Central memory CD8-positive, alpha-beta T cell (primary cell): ENCODE results near the gene RWDD3.
A peak's percentile ranks its signal among the peaks of the same experiment; 100 is the strongest.

Experiments
- ATAC-seq: fragments of 150-1000 bp; cut with Tn5 transposase; replicated peaks from 2 replicates; pipeline ENCODE4 v1.10.0; 2022; ENCODE audit warnings: mild to moderate bottlenecking, moderate FRiP score, moderate number of reproducible peaks; ENCODE audit not compliant: poor library complexity, severe bottlenecking; ENCODE audit errors: extremely low read depth
- DNase-seq, 2 donors: peaks; one replicate each; pipeline ENCODE4 v3.0.0; 2021; ENCODE audit warnings: low spot score in 2 of 2
- H3K27ac Mint-ChIP-seq: one replicate; pipeline ENCODE4 v1.8.0; 2022; ENCODE audit warnings: low read depth, mild to moderate bottlenecking, moderate library complexity, mixed read lengths
- H3K27me3 Mint-ChIP-seq: one replicate; pipeline ENCODE4 v1.8.0; 2022; ENCODE audit warnings: mixed read lengths
- H3K36me3 Mint-ChIP-seq: one replicate; pipeline ENCODE4 v1.8.0; 2022; ENCODE audit warnings: mild to moderate bottlenecking, moderate library complexity, mixed read lengths; ENCODE audit not compliant: insufficient read depth
- H3K4me1 Mint-ChIP-seq: one replicate; pipeline ENCODE4 v1.8.0; 2022; ENCODE audit warnings: mixed read lengths
- H3K4me3 Mint-ChIP-seq: one replicate; pipeline ENCODE4 v1.8.0; 2022; ENCODE audit warnings: mild to moderate bottlenecking, moderate library complexity, mixed read lengths
- H3K9me3 Mint-ChIP-seq: one replicate; pipeline ENCODE4 v1.8.0; 2022; ENCODE audit warnings: mixed read lengths

Gene RWDD3

GRCh38 chr1:95216292-95216990 lies 17.6 kb upstream of the RWDD3 start:
- ATAC-seq (no peak), DNase-seq (no peak)
- no peak overlapping the region for H3K27ac Mint-ChIP-seq
- H3K27me3 Mint-ChIP-seq = peaks cover 77% of the 10 kb centered on the region
- H3K4me3 Mint-ChIP-seq = no peak overlapping the region
- H3K9me3 Mint-ChIP-seq = no peaks in the 10 kb centered on the region
- H3K4me1 Mint-ChIP-seq = no peaks in the 10 kb centered on the region
- H3K36me3 Mint-ChIP-seq = no peaks in the 10 kb centered on the region

- Mint-ChIP-seq H3K9me3 (no peaks in the 10 kb centered on the region), H3K27ac (no peak overlapping the region), H3K36me3 (no peaks in the 10 kb centered on the region), H3K4me3 (no peak overlapping the region), H3K27me3 (peaks cover 75% of the 10 kb centered on the region), H3K4me1 (no peaks in the 10 kb centered on the region)
- no peak for DNase-seq
- no peak for ATAC-seq
Observed at GRCh38 chr1:95217371-95217770, 16.6 kb upstream of the RWDD3 start.

DNA sequence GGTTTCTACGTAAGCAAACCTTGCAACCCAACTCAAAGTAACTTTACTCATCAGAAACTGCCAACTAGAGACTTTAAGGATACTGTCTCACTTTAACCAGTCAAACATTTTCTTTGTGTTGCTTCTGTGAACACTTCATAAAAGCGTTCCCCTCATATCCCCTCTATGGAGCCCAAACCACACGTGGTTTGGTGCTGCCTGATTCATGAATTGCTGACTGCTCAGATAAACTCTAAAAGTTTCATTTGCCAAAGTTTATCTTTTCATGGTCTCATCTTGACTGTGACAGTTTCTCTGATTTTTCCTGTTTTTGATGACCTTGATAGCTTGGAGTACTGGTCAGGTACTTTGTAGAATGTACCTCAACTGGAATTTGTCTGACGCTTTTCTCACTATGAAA lies 14.6 kb upstream of the RWDD3 start:
- H3K9me3 Mint-ChIP-seq = no peaks in the 10 kb centered on the region
- peaks cover 54% of the 10 kb centered on the region for H3K27me3 Mint-ChIP-seq
- H3K36me3 Mint-ChIP-seq = no peaks in the 10 kb centered on the region
- no peak overlapping the region for H3K27ac Mint-ChIP-seq
- no peak for ATAC-seq
- no peak for DNase-seq
- no peak overlapping the region for H3K4me3 Mint-ChIP-seq
- no peaks in the 10 kb centered on the region for H3K4me1 Mint-ChIP-seq

DNA sequence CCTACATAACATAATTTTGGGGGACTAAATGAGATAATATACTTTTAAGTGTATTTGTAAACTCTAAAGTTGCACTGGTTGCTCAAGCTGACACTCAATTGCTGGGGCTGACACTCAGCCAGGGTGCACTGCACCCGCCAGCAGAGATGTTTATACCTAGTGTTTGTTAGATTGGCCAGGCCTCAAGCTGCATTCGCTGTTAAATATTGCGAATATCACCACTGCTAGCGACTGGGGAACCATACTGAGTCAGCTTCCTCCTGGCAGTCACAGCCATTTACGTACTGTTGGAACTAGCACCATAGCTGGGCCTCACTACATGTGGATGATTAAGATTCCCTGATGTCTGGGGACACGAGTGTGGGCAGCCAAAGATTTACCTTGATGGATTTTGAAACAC lies 12.7 kb upstream of the RWDD3 start:
- Mint-ChIP-seq H3K36me3 (no peaks in the 10 kb centered on the region), H3K4me3 (no peak overlapping the region), H3K27ac (no peak overlapping the region), H3K27me3 (peaks cover 40% of the 10 kb centered on the region), H3K4me1 (no peaks in the 10 kb centered on the region), H3K9me3 (no peaks in the 10 kb centered on the region)
- DNase-seq (no peak), ATAC-seq (no peak)

DNA sequence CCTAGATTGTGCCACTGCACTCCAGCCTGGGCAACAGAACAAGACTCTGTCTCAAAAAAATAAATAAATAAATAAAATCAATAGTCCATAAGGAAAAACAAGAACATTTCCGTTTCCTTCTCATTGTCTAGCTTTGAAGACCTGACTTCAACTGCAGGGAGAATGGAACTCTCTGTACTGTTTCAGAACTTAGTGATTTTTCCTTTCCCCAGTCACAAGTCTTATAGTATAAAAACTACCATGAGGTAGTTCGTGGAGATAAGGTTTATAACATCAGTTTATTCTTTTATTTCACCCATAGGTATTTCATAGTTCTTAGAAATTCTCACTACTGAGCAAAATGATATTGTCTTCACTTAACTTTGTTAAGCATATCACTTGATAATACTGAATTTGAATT lies 11.4 kb upstream of the RWDD3 start:
- Mint-ChIP-seq H3K36me3 (no peaks in the 10 kb centered on the region), H3K27ac (no peak overlapping the region)

GRCh38 chr1:95223110-95223509 lies 10.9 kb upstream of the RWDD3 start:
- Mint-ChIP-seq H3K36me3 (no peaks in the 10 kb centered on the region), H3K9me3 (no peaks in the 10 kb centered on the region), H3K27me3 (peaks cover 33% of the 10 kb centered on the region), H3K4me1 (no peaks in the 10 kb centered on the region), H3K27ac (no peak overlapping the region), H3K4me3 (no peak overlapping the region)
- DNase-seq (no peak), ATAC-seq (no peak)

More for the DNA sequence above, 11.4 kb upstream of the RWDD3 start:
- Mint-ChIP-seq H3K27me3 (peaks cover 37% of the 10 kb centered on the region), H3K9me3 (no peaks in the 10 kb centered on the region), H3K4me3 (no peak overlapping the region), H3K4me1 (no peaks in the 10 kb centered on the region)
- ATAC-seq = no peak
- DNase-seq = no peak

GRCh38 chr1:95226781-95227660 lies 7.0 kb upstream of the RWDD3 start:
- Mint-ChIP-seq H3K27me3 (peaks cover 33% of the 10 kb centered on the region), H3K9me3 (no peaks in the 10 kb centered on the region), H3K27ac (no peak overlapping the region), H3K4me3 (no peak overlapping the region), H3K4me1 (no peaks in the 10 kb centered on the region), H3K36me3 (no peaks in the 10 kb centered on the region)
- DNase-seq (no peak), ATAC-seq (no peak)

DNA sequence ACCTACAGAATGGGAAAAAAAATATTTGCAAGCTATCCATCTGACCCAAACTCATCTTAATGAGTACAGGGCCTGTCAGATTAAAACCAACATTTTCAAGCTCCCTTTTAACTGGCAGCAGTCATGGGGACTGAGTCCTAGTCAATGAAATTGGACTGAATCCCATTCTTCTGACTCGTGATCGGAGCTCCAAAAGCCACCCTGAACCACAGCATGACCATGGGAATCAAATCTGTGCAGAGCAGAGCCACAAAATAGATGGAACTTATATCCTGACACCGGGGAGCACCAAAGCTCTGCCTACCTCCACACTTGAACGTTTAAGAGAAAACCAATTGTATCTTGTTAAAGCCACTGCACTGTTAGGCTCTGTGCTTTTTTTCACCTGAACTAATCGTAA lies 5.0 kb upstream of the RWDD3 start:
- no peak overlapping the region for H3K27ac Mint-ChIP-seq
- no peak for DNase-seq
- H3K9me3 Mint-ChIP-seq = no peaks in the 10 kb centered on the region
- H3K27me3 Mint-ChIP-seq = peaks cover 33% of the 10 kb centered on the region
- no peak for ATAC-seq
- peaks cover 2% of the 10 kb centered on the region for H3K36me3 Mint-ChIP-seq
- no peaks in the 10 kb centered on the region for H3K4me1 Mint-ChIP-seq
- H3K4me3 Mint-ChIP-seq = no peak overlapping the region

- DNase-seq (no peak), ATAC-seq (no peak)
- no peak overlapping the region for H3K4me3 Mint-ChIP-seq
- H3K27ac Mint-ChIP-seq = no peak overlapping the region
- peaks cover 4% of the 10 kb centered on the region for H3K36me3 Mint-ChIP-seq
- no peaks in the 10 kb centered on the region for H3K9me3 Mint-ChIP-seq
- H3K4me1 Mint-ChIP-seq = peaks cover 3% of the 10 kb centered on the region
- peaks cover 33% of the 10 kb centered on the region for H3K27me3 Mint-ChIP-seq
Observed at GRCh38 chr1:95229706-95230105, 4.3 kb upstream of the RWDD3 start.

DNA sequence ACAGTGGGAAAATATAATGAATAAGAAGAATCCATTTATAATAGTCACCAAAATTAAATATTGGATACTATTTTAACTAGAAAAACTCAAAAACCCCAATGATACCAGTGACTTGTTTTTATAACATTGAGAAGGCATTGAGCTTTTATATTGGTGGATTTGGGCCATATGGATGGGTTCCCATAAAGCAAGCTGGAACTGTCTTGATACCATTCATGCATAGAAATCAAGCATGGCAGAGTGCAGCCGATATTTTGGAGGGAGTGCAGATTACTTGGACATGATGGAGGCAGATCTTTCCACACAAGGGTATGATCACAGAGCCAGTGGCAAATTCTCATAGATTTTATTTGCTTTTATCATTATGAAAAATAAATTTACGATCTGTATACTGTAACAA lies 3.8 kb upstream of the RWDD3 start:
- DNase-seq = no peak
- no peak for ATAC-seq

GRCh38 chr1:95230768-95231191 lies 3.2 kb upstream of the RWDD3 start:
- ATAC-seq = no peak
- no peak overlapping the region for H3K27ac Mint-ChIP-seq

More for the DNA sequence above, 3.8 kb upstream of the RWDD3 start:
- no peak overlapping the region for H3K4me3 Mint-ChIP-seq
- peaks cover 33% of the 10 kb centered on the region for H3K27me3 Mint-ChIP-seq
- H3K27ac Mint-ChIP-seq = no peak overlapping the region
- peaks cover 5% of the 10 kb centered on the region for H3K4me1 Mint-ChIP-seq
- no peaks in the 10 kb centered on the region for H3K9me3 Mint-ChIP-seq
- peaks cover 5% of the 10 kb centered on the region for H3K36me3 Mint-ChIP-seq

DNA sequence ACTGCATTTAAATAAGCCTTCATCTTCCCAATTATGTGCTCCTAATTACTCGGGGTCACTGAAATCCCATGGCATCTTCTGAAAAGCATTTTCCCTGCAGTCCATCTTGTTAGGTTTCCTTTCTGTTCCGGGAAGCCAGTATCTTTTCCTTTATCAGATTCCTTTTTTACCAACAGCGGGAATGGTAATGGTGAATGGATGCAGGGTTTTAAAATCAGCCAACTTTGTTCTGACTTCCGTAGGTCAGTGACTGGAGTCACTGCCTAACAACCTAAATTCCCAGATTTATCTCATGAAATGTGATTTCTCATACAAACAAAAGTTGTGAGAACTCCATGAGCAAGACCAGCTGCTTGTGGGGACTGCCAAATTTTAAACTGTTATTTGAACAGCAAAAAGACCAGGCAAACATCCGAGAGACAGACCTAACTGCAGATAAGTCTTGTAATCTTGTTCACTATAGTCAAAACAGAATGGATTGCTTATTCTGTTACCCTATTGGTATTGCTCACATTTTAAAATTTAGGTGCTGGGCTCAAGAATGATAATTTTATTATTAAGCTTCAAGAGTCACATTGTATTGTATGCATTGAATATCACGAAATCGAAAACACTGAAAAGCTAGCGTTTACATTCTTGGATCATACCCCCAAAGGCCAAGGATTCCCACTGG lies 1.2 kb upstream of the RWDD3 start:
- no peak for DNase-seq
- peak overlapping the region; percentile 95 for H3K27ac Mint-ChIP-seq
- peak overlapping the region; percentile 89 for H3K4me3 Mint-ChIP-seq

More at GRCh38 chr1:95230768-95231191, 3.2 kb upstream of the RWDD3 start:
- Mint-ChIP-seq H3K9me3 (no peaks in the 10 kb centered on the region), H3K36me3 (peaks cover 5% of the 10 kb centered on the region), H3K4me1 (peaks cover 6% of the 10 kb centered on the region), H3K4me3 (no peak overlapping the region), H3K27me3 (peaks cover 33% of the 10 kb centered on the region)
- DNase-seq = no peak

More for the DNA sequence above, 1.2 kb upstream of the RWDD3 start:
- H3K4me1 Mint-ChIP-seq = peaks cover 26% of the 10 kb centered on the region
- H3K27me3 Mint-ChIP-seq = peaks cover 24% of the 10 kb centered on the region
- H3K9me3 Mint-ChIP-seq = no peaks in the 10 kb centered on the region
- H3K36me3 Mint-ChIP-seq = peaks cover 13% of the 10 kb centered on the region
- ATAC-seq = no peak
